Amniotic stem cell (primary cell): ENCODE data around the gene TSBP1.
A peak's percentile ranks its signal among the peaks of the same experiment; 100 is the strongest.

Source experiments
- DNase-seq: peaks from one replicate; lab custom pipeline; 2025; lab: John Stamatoyannopoulos, UW

Gene TSBP1

GRCh38 chr6:32371803-32372202, at the start of gene TSBP1:
TSS of gene TSBP1 (minus strand) at chr6:32371903. CDS start at chr6:32371706, 197 bp downstream.
- DNase-seq: no peak

- DNase-seq: no peak
Observed at GRCh38 chr6:32416036-32416435, 44.3 kb upstream of the TSBP1 start.

- DNase-seq: peak; percentile 38
Observed at GRCh38 chr6:32415521-32416019, 43.9 kb upstream of the TSBP1 start.

- DNase-seq: peak; percentile 37
Observed at GRCh38 chr6:32413427-32414047, 41.8 kb upstream of the TSBP1 start.

GRCh38 chr6:32411566-32412327, 40.0 kb upstream of the TSBP1 start:
- no peak for DNase-seq

- no peak for DNase-seq
Observed at GRCh38 chr6:32410906-32411305, 39.2 kb upstream of the TSBP1 start.

- no peak for DNase-seq
Observed at GRCh38 chr6:32406857-32407256, 35.2 kb upstream of the TSBP1 start, which contains the start of gene BTNL2. TSS of gene BTNL2 (minus strand) at chr6:32407181. CDS start at chr6:32407123, 58 bp downstream.

- no peak for DNase-seq
Observed at GRCh38 chr6:32406197-32406596, 34.5 kb upstream of the TSBP1 start.

- DNase-seq: no peak
Observed at GRCh38 chr6:32405656-32406055, 34.0 kb upstream of the TSBP1 start.

GRCh38 chr6:32402812-32403211, 31.1 kb upstream of the TSBP1 start:
- DNase-seq: no peak

GRCh38 chr6:32401284-32401963, 29.7 kb upstream of the TSBP1 start:
- DNase-seq: no peak

- no peak for DNase-seq
Observed at GRCh38 chr6:32397252-32397920, 25.7 kb upstream of the TSBP1 start.

GRCh38 chr6:32396028-32396427, 24.3 kb upstream of the TSBP1 start:
- no peak for DNase-seq

GRCh38 chr6:32393665-32394420, 22.1 kb upstream of the TSBP1 start:
- no peak for DNase-seq

- DNase-seq: no peak
Observed at GRCh38 chr6:32391505-32391904, 19.8 kb upstream of the TSBP1 start.

GRCh38 chr6:32387589-32388340, 16.1 kb upstream of the TSBP1 start:
- DNase-seq: no peak

- DNase-seq: no peak
Observed at GRCh38 chr6:32386040-32386439, 14.3 kb upstream of the TSBP1 start.

GRCh38 chr6:32382757-32383420, 11.2 kb upstream of the TSBP1 start:
- DNase-seq: no peak

- no peak for DNase-seq
Observed at GRCh38 chr6:32379545-32379944, 7.8 kb upstream of the TSBP1 start.
